Hematopoietic multipotent progenitor cell (in vitro differentiated cells): ENCODE results near the gene ADAM21. TPM values are rescaled to one million over a fixed set of nuclear protein-coding genes. Genes with fewer than 3 reads are reported as not detected.
"Not testable (repeated sequence)": the region's sequence is repeated elsewhere in the genome, so short reads cannot be mapped to it uniquely, and the experiment has no call there.

Experiments
- DNase-seq, 3 donors: peaks; one replicate each; pipeline ENCODE4 v3.0.0-alpha.2; 2011 to 2015; ENCODE audit warnings: low read depth in 2 of 3, low spot score in 2 of 3
- small RNA-seq: library from RNA; depleted of rRNA; stranded (forward); fragments of <200 nt; gene quantifications from one replicate; pipeline ENCODE3, GENCODE V24; 2012
- total RNA-seq: library from RNA; depleted of rRNA; stranded (reverse); fragments of >200 nt; gene quantifications from one replicate; pipeline ENCODE4 v1.2.3, GENCODE V29; 2012

ADAM21 gene
- total RNA-seq, 1 donor: 0.27 TPM

DNA sequence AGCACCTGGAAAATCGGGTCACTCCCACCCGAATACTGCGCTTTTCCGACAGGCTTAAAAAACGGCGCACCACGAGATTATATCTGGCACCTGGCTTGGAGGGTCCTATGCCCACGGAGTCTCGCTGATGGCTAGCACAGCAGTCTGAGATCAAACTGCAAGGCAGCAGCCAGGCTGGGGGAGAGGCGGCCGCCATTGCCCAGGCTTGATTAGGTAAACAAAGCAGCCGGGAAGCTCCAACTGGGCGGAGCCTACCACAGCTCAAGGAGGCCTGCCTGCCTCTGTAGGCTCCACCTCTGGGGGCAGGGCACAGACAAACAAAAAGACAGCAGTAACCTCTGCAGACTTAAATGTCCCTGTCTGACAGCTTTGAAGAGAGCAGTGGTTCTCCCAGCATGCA is 23.5 kb downstream of the ADAM21 start:
- DNase-seq: not testable (repeated sequence)

- not testable (repeated sequence) for DNase-seq
Observed at GRCh38 chr14:70477356-70478105, 25.6 kb downstream of the ADAM21 start.

- DNase-seq: no peak
Observed at GRCh38 chr14:70489579-70490200, 37.7 kb downstream of the ADAM21 start.

- no peak for DNase-seq
Observed at GRCh38 chr14:70498191-70498590, 46.2 kb downstream of the ADAM21 start.

Small RNA genes within 50 kb of the gene (small RNA-seq; reads per million reads assigned to genes)
- gene RNU6-659P: not detected

Other genes with a start within 250 kb of the ADAM21 start
- 7.3 TPM for gene COX16, start 92.5 kb upstream of the ADAM21 start, total RNA-seq
- gene SYNJ2BP, start 35.1 kb upstream of the ADAM21 start, total RNA-seq: 7.8 TPM
- gene ADAM20, start 82.8 kb downstream of the ADAM21 start, total RNA-seq: 0.54 TPM
- gene MED6, start 148.5 kb downstream of the ADAM21 start, total RNA-seq: 19.1 TPM
- gene TTC9, start 189.7 kb downstream of the ADAM21 start, total RNA-seq: 5.1 TPM